MM.1S (cell line): ENCODE data around the gene ADARB2.

ENCODE experiments used
- EZH2 ChIP-seq: fragments of 300-600 bp; sonication (generic); optimal IDR thresholded peaks from 2 replicates; pipeline ENCODE3; 2017; ENCODE audit warnings: low read depth, mild to moderate bottlenecking, antibody characterized with exemption, low read length, mixed read lengths
- EZH2phosphoT487 ChIP-seq: fragments of 300-600 bp; sonication (generic); IDR thresholded peaks from 2 replicates; pipeline ENCODE4 v1.6.1; 2018; ENCODE audit warnings: antibody characterized with exemption, low read length
- TF ChIP-seq, protein P1 (sequence below): fragments of 300-600 bp; sonication (generic); IDR thresholded peaks from 2 replicates; pipeline ENCODE4 v1.5.1; 2016; ENCODE audit warnings: antibody characterized with exemption, low read length, mixed read lengths

- TF ChIP-seq, protein P1, sequence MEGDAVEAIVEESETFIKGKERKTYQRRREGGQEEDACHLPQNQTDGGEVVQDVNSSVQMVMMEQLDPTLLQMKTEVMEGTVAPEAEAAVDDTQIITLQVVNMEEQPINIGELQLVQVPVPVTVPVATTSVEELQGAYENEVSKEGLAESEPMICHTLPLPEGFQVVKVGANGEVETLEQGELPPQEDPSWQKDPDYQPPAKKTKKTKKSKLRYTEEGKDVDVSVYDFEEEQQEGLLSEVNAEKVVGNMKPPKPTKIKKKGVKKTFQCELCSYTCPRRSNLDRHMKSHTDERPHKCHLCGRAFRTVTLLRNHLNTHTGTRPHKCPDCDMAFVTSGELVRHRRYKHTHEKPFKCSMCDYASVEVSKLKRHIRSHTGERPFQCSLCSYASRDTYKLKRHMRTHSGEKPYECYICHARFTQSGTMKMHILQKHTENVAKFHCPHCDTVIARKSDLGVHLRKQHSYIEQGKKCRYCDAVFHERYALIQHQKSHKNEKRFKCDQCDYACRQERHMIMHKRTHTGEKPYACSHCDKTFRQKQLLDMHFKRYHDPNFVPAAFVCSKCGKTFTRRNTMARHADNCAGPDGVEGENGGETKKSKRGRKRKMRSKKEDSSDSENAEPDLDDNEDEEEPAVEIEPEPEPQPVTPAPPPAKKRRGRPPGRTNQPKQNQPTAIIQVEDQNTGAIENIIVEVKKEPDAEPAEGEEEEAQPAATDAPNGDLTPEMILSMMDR = no peak
- TF ChIP-seq EZH2phosphoT487 (no peak), EZH2 (no peak)
Observed at GRCh38 chr10:1683649-1684048, 53.7 kb downstream of the ADARB2 start.
